Type B pancreatic cell (in vitro differentiated cells): ENCODE data around the gene HAPLN2. TPM values are rescaled to one million over a fixed set of nuclear protein-coding genes. Genes with fewer than 3 reads are reported as not detected.
A peak's percentile ranks its signal among the peaks of the same experiment; 100 is the strongest.

Source experiments
- DNase-seq: peaks from one replicate; pipeline ENCODE4 v3.0.0; 2021; ENCODE audit warnings: mixed read lengths; ENCODE audit not compliant: unreplicated experiment; ENCODE audit errors: extremely low spot score
- H3K27ac Mint-ChIP-seq: 2 replicates; pipeline ENCODE4 v1.8.0; 2021; ENCODE audit warnings: mild to moderate bottlenecking, mixed read lengths
- H3K27me3 Mint-ChIP-seq: 2 replicates; pipeline ENCODE4 v1.8.0; 2021; ENCODE audit warnings: mixed read lengths
- H3K36me3 Mint-ChIP-seq: 2 replicates; pipeline ENCODE4 v1.8.0; 2021; ENCODE audit warnings: mixed read lengths
- H3K4me1 Mint-ChIP-seq: one replicate; pipeline ENCODE4 v1.8.0; 2021; ENCODE audit warnings: mixed read lengths; ENCODE audit not compliant: unreplicated experiment
- H3K4me3 Mint-ChIP-seq: 2 replicates; pipeline ENCODE4 v1.8.0; 2021; ENCODE audit warnings: mild to moderate bottlenecking, mixed read lengths
- H3K9me3 Mint-ChIP-seq: 2 replicates; pipeline ENCODE4 v1.8.0; 2021; ENCODE audit warnings: mixed read lengths
- CTCF ChIP-seq: fragments of 200-600 bp; sonication (generic); conservative IDR thresholded peaks from 2 replicates; pipeline ENCODE4 v1.5.0; 2021; ENCODE audit warnings: antibody characterized with exemption, mild to moderate bottlenecking
- total RNA-seq: library from RNA; stranded (reverse); gene quantifications from 2 replicates; pipeline ENCODE4 v1.2.1, GENCODE V29; 2021; ENCODE audit warnings: low replicate concordance

HAPLN2 gene
- total RNA-seq, 1 donor from 2014 or later = not detected

GRCh38 chr1:156590326-156591180 lies 28.7 kb upstream of the HAPLN2 start:
- Mint-ChIP-seq H3K27ac (peak overlapping the region; percentile 90), H3K9me3 (no peaks in the 10 kb centered on the region), H3K4me3 (peak overlapping the region; percentile 91), H3K4me1 (peaks cover 4% of the 10 kb centered on the region), H3K27me3 (peaks cover 2% of the 10 kb centered on the region), H3K36me3 (peaks cover 5% of the 10 kb centered on the region)
- DNase-seq = no peak
- TF ChIP-seq CTCF = no peak

- Mint-ChIP-seq H3K27me3 (no peaks in the 10 kb centered on the region), H3K4me1 (peaks cover 4% of the 10 kb centered on the region), H3K4me3 (peak overlapping the region; percentile 91), H3K36me3 (peaks cover 5% of the 10 kb centered on the region), H3K27ac (peak overlapping the region; percentile 90), H3K9me3 (no peaks in the 10 kb centered on the region)
- no peak for DNase-seq
- TF ChIP-seq CTCF = no peak
These were observed 28.1 kb upstream of the HAPLN2 start for GRCh38 chr1:156591181-156591431.

- Mint-ChIP-seq H3K36me3 (peaks cover 5% of the 10 kb centered on the region), H3K27ac (peak within 1 kb of the TSS; percentile 90)
These were observed 27.6 kb upstream of the HAPLN2 start, which contains the start of gene NAXE for GRCh38 chr1:156591432-156592157. Gene NAXE (plus strand): TSS chr1:156591776. CDS start chr1:156591805, 29 bp downstream.

GRCh38 chr1:156592158-156592909 lies 26.9 kb upstream of the HAPLN2 start:
- H3K27me3 Mint-ChIP-seq = no peaks in the 10 kb centered on the region
- DNase-seq = no peak
- H3K9me3 Mint-ChIP-seq = no peaks in the 10 kb centered on the region
- H3K36me3 Mint-ChIP-seq = peaks cover 5% of the 10 kb centered on the region
- peak overlapping the region; percentile 91 for H3K4me3 Mint-ChIP-seq
- H3K4me1 Mint-ChIP-seq = peaks cover 4% of the 10 kb centered on the region
- no peak overlapping the region for H3K27ac Mint-ChIP-seq
- TF ChIP-seq CTCF = no peak

More at GRCh38 chr1:156591432-156592157, 27.6 kb upstream of the HAPLN2 start, which contains the start of gene NAXE:
- Mint-ChIP-seq H3K4me3 (peak within 1 kb of the TSS; percentile 91), H3K4me1 (peaks cover 4% of the 10 kb centered on the region), H3K27me3 (no peaks in the 10 kb centered on the region), H3K9me3 (no peaks in the 10 kb centered on the region)
- TF ChIP-seq CTCF = no peak
- DNase-seq = peak; percentile 80

- peak overlapping the region; percentile 91 for H3K4me3 Mint-ChIP-seq
- no peak for DNase-seq
- TF ChIP-seq CTCF = no peak
- peaks cover 4% of the 10 kb centered on the region for H3K4me1 Mint-ChIP-seq
- no peaks in the 10 kb centered on the region for H3K27me3 Mint-ChIP-seq
- no peaks in the 10 kb centered on the region for H3K9me3 Mint-ChIP-seq
- no peak overlapping the region for H3K27ac Mint-ChIP-seq
- peaks cover 5% of the 10 kb centered on the region for H3K36me3 Mint-ChIP-seq
These were observed 26.1 kb upstream of the HAPLN2 start for GRCh38 chr1:156592910-156593660.
